HepG2 (cell line): Measurements from ENCODE around the gene OVOL3. TPM values are rescaled to one million over a fixed set of nuclear protein-coding genes. Genes with fewer than 3 reads are reported as not detected.

Experiments
- AKAP8 ChIP-seq: sonication (generic); formaldehyde crosslinking; IDR thresholded peaks from 2 replicates; pipeline ENCODE4 v1.5.1; 2020; ENCODE audit warnings: mild to moderate bottlenecking, missing genetic modification reagents
- ARID4A ChIP-seq: sonication (generic); formaldehyde crosslinking; IDR thresholded peaks from 2 replicates; pipeline ENCODE4 v1.5.0; 2020; ENCODE audit warnings: mild to moderate bottlenecking, missing genetic modification reagents, borderline replicate concordance
- ATF3 ChIP-seq: sonication (generic); formaldehyde crosslinking; IDR thresholded peaks from 2 replicates; pipeline ENCODE4 v1.4.0; 2020; ENCODE audit warnings: missing genetic modification reagents
- ELF4 ChIP-seq: sonication (generic); formaldehyde crosslinking; IDR thresholded peaks from 2 replicates; pipeline ENCODE4 v1.5.0; 2020; ENCODE audit warnings: missing genetic modification reagents, mild to moderate bottlenecking, moderate library complexity, borderline replicate concordance
- ELK4 ChIP-seq: sonication (generic); formaldehyde crosslinking; IDR thresholded peaks from 2 replicates; pipeline ENCODE4 v1.9.0; 2021; ENCODE audit warnings: missing genetic modification reagents, borderline replicate concordance
- ESRRA ChIP-seq: sonication (generic); formaldehyde crosslinking; IDR thresholded peaks from 2 replicates; pipeline ENCODE4 v1.5.1; 2020; ENCODE audit warnings: mild to moderate bottlenecking, low read depth, missing genetic modification reagents
- FOXM1 ChIP-seq: sonication (generic); formaldehyde crosslinking; IDR thresholded peaks from 2 replicates; pipeline ENCODE4 v1.5.0; 2020; ENCODE audit warnings: missing genetic modification reagents
- GTF2F1 ChIP-seq: fragments of 150-350 bp; IDR thresholded peaks from 2 replicates; pipeline ENCODE4 v1.6.1; 2014; ENCODE audit warnings: low read length
- HNRNPK ChIP-seq: fragments of 200-400 bp; formaldehyde crosslinking; IDR thresholded peaks from 2 replicates; pipeline ENCODE4 v1.6.1; 2018; ENCODE audit warnings: low read length, low read depth, moderate library complexity, mild to moderate bottlenecking; ENCODE audit not compliant: poor library complexity, severe bottlenecking
- KLF12 ChIP-seq: sonication (generic); formaldehyde crosslinking; IDR thresholded peaks from 2 replicates; pipeline ENCODE4 v1.4.0; 2020; ENCODE audit warnings: missing genetic modification reagents, borderline replicate concordance
- SNAPC5 ChIP-seq: sonication (generic); formaldehyde crosslinking; IDR thresholded peaks from 2 replicates; pipeline ENCODE4 v1.8.1; 2023; ENCODE audit warnings: mild to moderate bottlenecking, missing genetic modification reagents, borderline replicate concordance
- TBP ChIP-seq: sonication (generic); formaldehyde crosslinking; IDR thresholded peaks from 2 replicates; pipeline ENCODE4 v1.5.0; 2020; ENCODE audit warnings: missing genetic modification reagents
- TCF7L2 ChIP-seq: IDR thresholded peaks from 2 replicates; pipeline ENCODE4 v1.6.1; 2011; ENCODE audit warnings: mild to moderate bottlenecking, low read depth, low read length, moderate library complexity
- ZFP62 ChIP-seq: sonication (generic); formaldehyde crosslinking; IDR thresholded peaks from 2 replicates; pipeline ENCODE4 v1.4.0; 2020; ENCODE audit warnings: missing genetic modification reagents
- ZFX ChIP-seq: sonication (generic); formaldehyde crosslinking; IDR thresholded peaks from 2 replicates; pipeline ENCODE4 v1.4.0; 2020; ENCODE audit warnings: mild to moderate bottlenecking, low read depth, missing genetic modification reagents, moderate library complexity
- ZNF281 ChIP-seq: sonication (generic); formaldehyde crosslinking; IDR thresholded peaks from 2 replicates; pipeline ENCODE4 v1.4.0; 2020; ENCODE audit warnings: missing genetic modification reagents, borderline replicate concordance
- ZNF329 ChIP-seq: sonication (generic); formaldehyde crosslinking; IDR thresholded peaks from 2 replicates; pipeline ENCODE4 v1.9.0; 2021; ENCODE audit warnings: low read depth, mild to moderate bottlenecking, missing genetic modification reagents
- ZSCAN5A ChIP-seq: sonication (generic); formaldehyde crosslinking; IDR thresholded peaks from 2 replicates; pipeline ENCODE4 v1.8.0; 2022; ENCODE audit warnings: mild to moderate bottlenecking, missing genetic modification reagents, borderline replicate concordance
- polyA plus RNA-seq, 8 experiments: library from polyadenylated mRNA; depleted of rRNA in 3 of 8; stranded (reverse) in 7 of 8; unstranded in 1 of 8; fragments of >200 nt; fragmentation: Illumina TruSeq in 4 of 8; extraction: Trizol in 4 of 8; gene quantifications; 2 replicates each; pipeline versions ENCODE4 v1.2.1 to v1.2.3, GENCODE V29; 2011 to 2016; ENCODE audit warnings: low read depth in 4 of 8, missing spikeins in 1 of 8, mixed read lengths in 1 of 8; ENCODE audit not compliant: insufficient read depth in 1 of 8
- total RNA-seq, 5 experiments: library from RNA; depleted of rRNA; stranded (reverse); fragments of >200 nt; fragmentation: Illumina TruSeq; extraction: Trizol; gene quantifications; 2 replicates each; pipeline ENCODE4 v1.2.3, GENCODE V29; 2016; ENCODE audit warnings: low read depth in 1 of 5

Gene OVOL3
- total and polyA plus RNA-seq, 2 of the 13 experiments (the other 11 are each of a cell fraction or from before 2014, with no cell fraction given): not detected

GRCh38 chr19:36139473-36140303, 28.7 kb downstream of the OVOL3 start, which contains the start of gene CAPNS1 (continued):
- TF ChIP-seq ZNF281 (no peak), GTF2F1 (no peak), ZFX (CRISPR knock-in tag) (peak; percentile 92), FOXM1 (no peak), ATF3 (peak; percentile 86), HNRNPK (peak; percentile 46), SNAPC5 (CRISPR knock-in tag) (peak; percentile 62; the same call in 1 of the 2 replicates), AKAP8 (peak; percentile 99), KLF12 (CRISPR knock-in tag) (peak; percentile 80), ARID4A (CRISPR knock-in tag) (peak; percentile 90), ELF4 (CRISPR knock-in tag) (no peak), ESRRA (no peak), ZSCAN5A (CRISPR knock-in tag) (peak; percentile 93), ZNF329 (no peak), ELK4 (CRISPR knock-in tag) (no peak), TBP (CRISPR knock-in tag) (no peak), TCF7L2 (no peak), ZFP62 (CRISPR knock-in tag) (no peak)
